IMR-90 (cell line): ENCODE data around the gene OPCML. TPM values are rescaled to one million over a fixed set of nuclear protein-coding genes. Genes with fewer than 3 reads are reported as not detected.
A peak's percentile ranks its signal among the peaks of the same experiment; 100 is the strongest.

Experiments used
- ATAC-seq: fragments of 200-7000 bp; cut with Tn5 transposase; 2 replicates; pipeline ENCODE4 v1.9.1; 2020; ENCODE audit warnings: low read depth, mild to moderate bottlenecking, moderate library complexity
- BruUV-seq: library from RNA; stranded (reverse); fragments of 400-500 nt; replicated peaks from 2 replicates; lab custom pipeline; 2021; lab: Mats Ljungman, UMichigan
- CTCF ChIA-PET: fragments of 300-600 bp; formaldehyde crosslinking; extraction: SDS; loops from one replicate; lab custom pipeline; 2021; ENCODE audit warnings: antibody characterized with exemption; lab: Yijun Ruan, JAX
- POLR2A ChIA-PET: fragments of 300-600 bp; sonication (Branson Sonifier 250); formaldehyde crosslinking; loops from one replicate; lab custom pipeline; 2022; ENCODE audit warnings: antibody characterized with exemption; ENCODE audit not compliant: unreplicated experiment; lab: Charles Lee
- DNase-seq: peaks from one replicate; pipeline ENCODE4 v3.0.0; 2013
- H2AFZ ChIP-seq: replicated peaks from 2 replicates; pipeline ENCODE3; 2013; ENCODE audit warnings: low read length, mild to moderate bottlenecking; ENCODE audit not compliant: poor library complexity
- H2AK5ac ChIP-seq: 2 replicates; pipeline ENCODE4 v1.6.1; 2013; ENCODE audit warnings: low read depth, low read length, inconsistent platforms
- H2AK9ac ChIP-seq: replicated peaks from 2 replicates; pipeline ENCODE3; 2013; ENCODE audit warnings: mild to moderate bottlenecking, low read depth, low read length, moderate library complexity; ENCODE audit not compliant: poor library complexity
- H2BK120ac ChIP-seq: 2 replicates; pipeline ENCODE4 v1.6.1; 2013; ENCODE audit warnings: low read depth, low read length, inconsistent platforms
- H2BK15ac ChIP-seq: 3 replicates; pipeline ENCODE4 v1.6.1; 2013; ENCODE audit warnings: low read depth, low read length, inconsistent platforms
- H2BK20ac ChIP-seq: 2 replicates; pipeline ENCODE4 v1.6.1; 2013; ENCODE audit warnings: low read depth, mild to moderate bottlenecking, inconsistent platforms, low read length, moderate library complexity
- H2BK5ac ChIP-seq: 2 replicates; pipeline ENCODE4 v1.6.1; 2013; ENCODE audit warnings: mild to moderate bottlenecking, low read depth, low read length, inconsistent platforms; ENCODE audit not compliant: poor library complexity, severe bottlenecking
- H3K14ac ChIP-seq: replicated peaks from 2 replicates; pipeline ENCODE4 v1.6.1; 2013; ENCODE audit warnings: low read depth, low read length, inconsistent platforms
- H3K18ac ChIP-seq: 2 replicates; pipeline ENCODE4 v1.6.1; 2013; ENCODE audit warnings: low read depth, low read length, control low read depth
- H3K23ac ChIP-seq: 2 replicates; pipeline ENCODE4 v1.6.1; 2013; ENCODE audit warnings: low read depth, low read length, inconsistent platforms
- H3K27ac ChIP-seq: 2 replicates; pipeline ENCODE4 v1.5.1; 2013; ENCODE audit warnings: mild to moderate bottlenecking, control low read depth, low read length; ENCODE audit not compliant: insufficient read depth
- H3K27me3 ChIP-seq: 2 replicates; pipeline ENCODE4 v1.6.1; 2013; ENCODE audit warnings: low read length; ENCODE audit not compliant: control insufficient read depth, insufficient read depth
- H3K36me3 ChIP-seq: 2 replicates; pipeline ENCODE4 v1.6.1; 2013; ENCODE audit warnings: low read length, mixed read lengths; ENCODE audit not compliant: control insufficient read depth, insufficient read depth
- H3K4ac ChIP-seq: 2 replicates; pipeline ENCODE4 v1.6.1; 2013; ENCODE audit warnings: low read depth, low read length, inconsistent platforms
- H3K4me1 ChIP-seq: 2 replicates; pipeline ENCODE4 v1.6.1; 2013; ENCODE audit warnings: low read length, mixed read lengths; ENCODE audit not compliant: control insufficient read depth, insufficient read depth
- H3K4me2 ChIP-seq: 2 replicates; pipeline ENCODE4 v1.6.1; 2013; ENCODE audit warnings: low read depth, mild to moderate bottlenecking, control low read depth, low read length, moderate library complexity
- H3K4me3 ChIP-seq: 2 replicates; pipeline ENCODE4 v1.5.1; 2013; ENCODE audit warnings: low read depth, mild to moderate bottlenecking, control low read depth, low read length, moderate library complexity; ENCODE audit not compliant: insufficient read depth
- H3K56ac ChIP-seq: 2 replicates; pipeline ENCODE4 v1.6.1; 2013; ENCODE audit warnings: low read length, inconsistent platforms; ENCODE audit not compliant: insufficient read depth; ENCODE audit errors: extremely low read depth
- H3K79me1 ChIP-seq, 2 experiments: 2 replicates each; pipeline ENCODE4 v1.6.1; 2013; ENCODE audit warnings: low read length in 2 of 2, inconsistent platforms in 1 of 2, low read depth in 1 of 2
- H3K9ac ChIP-seq: 2 replicates; pipeline ENCODE4 v1.6.1; 2013; ENCODE audit warnings: low read depth, low read length, control low read depth
- H3K9me1 ChIP-seq: 2 replicates; pipeline ENCODE4 v1.6.1; 2013; ENCODE audit warnings: low read length, inconsistent platforms; ENCODE audit not compliant: insufficient read depth
- H3K9me3 ChIP-seq: 2 replicates; pipeline ENCODE4 v1.6.1; 2013; ENCODE audit warnings: low read length; ENCODE audit not compliant: control insufficient read depth, insufficient read depth
- H4K20me1 ChIP-seq: 2 replicates; pipeline ENCODE4 v1.6.1; 2013; ENCODE audit warnings: low read length, inconsistent platforms; ENCODE audit not compliant: insufficient read depth
- H4K5ac ChIP-seq: 2 replicates; pipeline ENCODE4 v1.6.1; 2013; ENCODE audit warnings: mild to moderate bottlenecking, low read depth, low read length, control low read depth
- H4K8ac ChIP-seq, 2 experiments: 2 replicates each; pipeline ENCODE4 v1.6.1; 2013; ENCODE audit warnings: low read depth in 2 of 2, low read length in 2 of 2, control low read depth in 1 of 2, inconsistent platforms in 1 of 2
- H4K91ac ChIP-seq: 2 replicates; pipeline ENCODE4 v1.6.1; 2013; ENCODE audit warnings: low read depth, low read length, inconsistent platforms; ENCODE audit not compliant: insufficient read depth
- CEBPB ChIP-seq: IDR thresholded peaks from 2 replicates; pipeline ENCODE4 v1.6.1; 2012; ENCODE audit warnings: low read depth, low read length, improper control_type of control experiment
- CHD1 ChIP-seq: IDR thresholded peaks from 2 replicates; pipeline ENCODE4 v1.6.1; 2012; ENCODE audit warnings: low read depth, low read length, improper control_type of control experiment
- MAFK ChIP-seq: IDR thresholded peaks from 2 replicates; pipeline ENCODE4 v1.6.1; 2012; ENCODE audit warnings: low read depth, low read length, improper control_type of control experiment
- MXI1 ChIP-seq: IDR thresholded peaks from 2 replicates; pipeline ENCODE4 v1.6.1; 2012; ENCODE audit warnings: low read depth, mild to moderate bottlenecking, low read length, moderate library complexity, borderline replicate concordance
- RAD21 ChIP-seq: IDR thresholded peaks from 2 replicates; pipeline ENCODE4 v1.6.1; 2012; ENCODE audit warnings: low read length, improper control_type of control experiment
- RCOR1 ChIP-seq: IDR thresholded peaks from 2 replicates; pipeline ENCODE4 v1.6.1; 2012; ENCODE audit warnings: mild to moderate bottlenecking, low read length, improper control_type of control experiment; ENCODE audit not compliant: insufficient replicate concordance
- WGBS, 2 experiments: methylation state at CpG; one replicate each; pipeline versions ENCODE4 v1.1.5 to v1.1.7; 2013; ENCODE audit warnings: missing lambda C conversion rate in 2 of 2; ENCODE audit not compliant: insufficient read length in 1 of 2; ENCODE audit errors: extremely low coverage in 2 of 2; 5-methylcytosine and 5-hydroxymethylcytosine counted together
- dilution Hi-C: fragments of 300-500 bp; cut with HindIII; formaldehyde crosslinking; loops from one replicate; pipeline ENCODE4 v1.14.3; 2018; ENCODE audit warnings: low sequenced_read_pairs; ENCODE audit not compliant: unreplicated experiment
- in situ Hi-C: fragments of 300-500 bp; cut with MboI; formaldehyde crosslinking; loops from 3 replicates; pipeline ENCODE4 v1.14.3; 2019; ENCODE audit warnings: low sequenced_read_pairs, inconsistent platforms, mixed read lengths
- intact Hi-C: fragments of 100-400 bp; cut with micrococcal nuclease; formaldehyde crosslinking; loops from 2 replicates; pipeline ENCODE4 v1.10.0; 2022
- polyA plus RNA-seq, 3 experiments: library from polyadenylated mRNA; depleted of rRNA; stranded (reverse); fragments of >200 nt; gene quantifications; 2 replicates each; pipeline ENCODE4 v1.2.3, GENCODE V29; 2012; ENCODE audit warnings: low replicate concordance in 1 of 3
- total RNA-seq: library from RNA; depleted of rRNA; stranded (reverse); fragments of >200 nt; gene quantifications from 2 replicates; pipeline ENCODE4 v1.2.3, GENCODE V29; 2012
- TF ChIP-seq, protein P1 (sequence below): fragments of 150-350 bp; IDR thresholded peaks from 2 replicates; pipeline ENCODE4 v1.6.1; 2016; ENCODE audit warnings: low read depth, mild to moderate bottlenecking, low read length, moderate library complexity, borderline replicate concordance

Gene OPCML
- total and polyA plus RNA-seq, 2 of the 4 experiments (the other 2 are of a cell fraction): under 0.01 to 2.6 TPM

DNA sequence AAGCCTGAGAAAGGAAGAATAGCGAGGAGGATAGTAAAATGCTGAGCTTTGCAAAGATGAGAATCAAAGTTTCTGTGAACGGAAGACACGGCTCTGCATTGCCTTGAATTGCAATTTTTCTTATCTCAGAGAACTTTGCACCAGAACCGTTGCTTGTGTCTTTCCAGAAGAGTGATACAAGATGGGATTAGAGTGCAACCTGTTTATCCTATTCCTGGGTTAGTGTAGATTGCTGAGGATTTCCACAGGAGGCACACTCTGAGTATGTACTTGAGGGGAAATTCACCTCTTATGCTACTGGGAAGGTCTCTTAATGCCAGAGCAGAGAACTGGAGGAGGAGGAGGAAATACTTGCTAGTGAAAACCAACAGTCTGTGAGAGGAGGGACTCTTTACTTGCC is 377.5 kb downstream of the OPCML start:
- no peak overlapping the region for H2AK9ac ChIP-seq
- H3K79me1 ChIP-seq: no peaks in the 10 kb centered on the region
- POLR2A ChIA-PET: no interaction called here
- no peak for DNase-seq
- 13% methylated on average over 3 of the region's 4 CpGs; no CpG with 5 or more reads in 1 of the 2 experiments for WGBS, 2 experiments
- no peak overlapping the region for H3K14ac ChIP-seq
- H3K4me2 ChIP-seq: no peak overlapping the region
- no peak overlapping the region for H3K23ac ChIP-seq
- H2BK15ac ChIP-seq: no peak overlapping the region
- no peaks in the 10 kb centered on the region for H3K36me3 ChIP-seq
- no peak overlapping the region for H3K27ac ChIP-seq
- H2AFZ ChIP-seq: no peak overlapping the region
- no peak overlapping the region for H2BK120ac ChIP-seq
- no TSS peak for BruUV-seq
- no peak for ATAC-seq
- dilution Hi-C loops (no loop called here), in situ Hi-C loops (no loop called here), intact Hi-C loops (no loop called here)
- H2AK5ac ChIP-seq: no peak overlapping the region
- no peak overlapping the region for H4K8ac ChIP-seq
- no peaks in the 10 kb centered on the region for H3K9me1 ChIP-seq
- no peak for TF ChIP-seq MXI1
- TF ChIP-seq CHD1: no peak
- no peak for TF ChIP-seq RCOR1
- TF ChIP-seq MAFK: peak; percentile 31; the same call in 1 of the 2 replicates
- no peak for TF ChIP-seq CEBPB
- no peak for TF ChIP-seq RAD21
- TF ChIP-seq, protein P1, sequence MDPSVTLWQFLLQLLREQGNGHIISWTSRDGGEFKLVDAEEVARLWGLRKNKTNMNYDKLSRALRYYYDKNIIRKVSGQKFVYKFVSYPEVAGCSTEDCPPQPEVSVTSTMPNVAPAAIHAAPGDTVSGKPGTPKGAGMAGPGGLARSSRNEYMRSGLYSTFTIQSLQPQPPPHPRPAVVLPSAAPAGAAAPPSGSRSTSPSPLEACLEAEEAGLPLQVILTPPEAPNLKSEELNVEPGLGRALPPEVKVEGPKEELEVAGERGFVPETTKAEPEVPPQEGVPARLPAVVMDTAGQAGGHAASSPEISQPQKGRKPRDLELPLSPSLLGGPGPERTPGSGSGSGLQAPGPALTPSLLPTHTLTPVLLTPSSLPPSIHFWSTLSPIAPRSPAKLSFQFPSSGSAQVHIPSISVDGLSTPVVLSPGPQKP: no peak
- H4K20me1 ChIP-seq: no peaks in the 10 kb centered on the region
- H4K91ac ChIP-seq: no peak overlapping the region
- no peaks in the 10 kb centered on the region for H3K27me3 ChIP-seq
- no peak overlapping the region for H3K4me3 ChIP-seq
- H2BK5ac ChIP-seq: no peak overlapping the region
- H3K56ac ChIP-seq: no peak overlapping the region
- H3K18ac ChIP-seq: no peak overlapping the region
- H3K4me1 ChIP-seq: no peaks in the 10 kb centered on the region
- H2BK20ac ChIP-seq: no peak overlapping the region
- H3K9ac ChIP-seq: no peak overlapping the region
- H4K5ac ChIP-seq: no peak overlapping the region
- peaks cover 34% of the 10 kb centered on the region for H3K9me3 ChIP-seq
- no peak overlapping the region for H3K4ac ChIP-seq
- CTCF ChIA-PET: no interaction called here
